ENCODE results near the gene EGR1. TPM values are rescaled to one million over a fixed set of nuclear protein-coding genes. Genes with fewer than 3 reads are reported as not detected.

EGR1 gene
- total and polyA plus RNA-seq, 10 donors = 2.7 to 138 (median 9.2) TPM

DNA sequence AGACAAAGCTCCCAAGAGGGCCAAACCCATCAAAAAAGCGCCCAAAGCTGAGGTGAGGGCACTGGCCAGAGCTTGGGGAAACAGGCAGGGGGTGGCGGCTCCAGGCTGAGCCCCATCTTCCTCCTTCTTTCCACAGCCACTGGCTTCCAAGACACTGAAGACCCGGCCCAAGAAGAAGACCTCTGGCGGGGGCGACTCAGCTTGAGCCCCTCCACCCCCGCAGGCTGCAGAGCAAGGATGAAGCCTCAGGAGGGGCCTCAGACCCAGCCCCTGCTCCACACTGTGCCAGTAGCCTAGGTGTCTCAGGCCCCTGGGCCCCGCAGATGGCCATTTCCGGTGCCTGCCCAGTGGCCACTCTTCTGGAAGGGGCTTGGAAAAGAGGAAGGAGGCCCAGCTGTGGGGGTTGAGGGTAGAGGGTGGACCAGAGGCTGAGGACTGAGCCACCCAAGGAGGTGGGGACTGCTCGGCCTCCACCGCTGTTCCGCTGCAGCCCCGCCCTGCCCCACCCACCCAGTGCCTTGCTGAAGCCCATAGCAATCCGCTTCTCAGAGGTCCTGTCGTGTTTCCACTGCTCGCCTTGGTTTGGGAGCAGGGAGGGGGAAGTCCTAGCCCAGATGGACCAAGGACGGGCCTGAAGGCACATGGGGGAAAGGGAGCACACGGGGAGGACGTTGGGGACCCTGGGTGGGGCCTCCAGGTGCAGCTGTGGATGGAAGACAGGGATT lies 19.6 kb upstream of the EGR1 start:
- intact Hi-C loops (cut with DNase I; ENCODE audit: low total_unique reads) = no loop called here
- peaks cover 0 to 11% (median 7%) of the 10 kb centered on the region in 6 donors for H3K4me1 ChIP-seq
- H3K9me3 ChIP-seq = no peaks in the 10 kb centered on the region
- DNase-seq = no peak
- H3K27ac ChIP-seq = no peak overlapping the region
- TF ChIP-seq, protein P1, sequence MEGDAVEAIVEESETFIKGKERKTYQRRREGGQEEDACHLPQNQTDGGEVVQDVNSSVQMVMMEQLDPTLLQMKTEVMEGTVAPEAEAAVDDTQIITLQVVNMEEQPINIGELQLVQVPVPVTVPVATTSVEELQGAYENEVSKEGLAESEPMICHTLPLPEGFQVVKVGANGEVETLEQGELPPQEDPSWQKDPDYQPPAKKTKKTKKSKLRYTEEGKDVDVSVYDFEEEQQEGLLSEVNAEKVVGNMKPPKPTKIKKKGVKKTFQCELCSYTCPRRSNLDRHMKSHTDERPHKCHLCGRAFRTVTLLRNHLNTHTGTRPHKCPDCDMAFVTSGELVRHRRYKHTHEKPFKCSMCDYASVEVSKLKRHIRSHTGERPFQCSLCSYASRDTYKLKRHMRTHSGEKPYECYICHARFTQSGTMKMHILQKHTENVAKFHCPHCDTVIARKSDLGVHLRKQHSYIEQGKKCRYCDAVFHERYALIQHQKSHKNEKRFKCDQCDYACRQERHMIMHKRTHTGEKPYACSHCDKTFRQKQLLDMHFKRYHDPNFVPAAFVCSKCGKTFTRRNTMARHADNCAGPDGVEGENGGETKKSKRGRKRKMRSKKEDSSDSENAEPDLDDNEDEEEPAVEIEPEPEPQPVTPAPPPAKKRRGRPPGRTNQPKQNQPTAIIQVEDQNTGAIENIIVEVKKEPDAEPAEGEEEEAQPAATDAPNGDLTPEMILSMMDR (IDR thresholded peaks at IDR 0.05 in 8 of 11, conservative IDR thresholded peaks at IDR 0.05 in 3 of 11) = no peak
- no peak for TF ChIP-seq POLR2AphosphoS5 (IDR thresholded peaks at IDR 0.05)
- no peak for TF ChIP-seq POLR2A (IDR thresholded peaks at IDR 0.05)
- 69 to 92% (median 85%) methylated on average over 14 to 18 of the region's 18 CpGs for WGBS, 5 donors
- H3K36me3 ChIP-seq = no peaks in the 10 kb centered on the region
- no peaks in the 10 kb centered on the region for H3K27me3 ChIP-seq (replicated peaks in 1 of 7)
- H3K4me3 ChIP-seq = no peak overlapping the region

DNA sequence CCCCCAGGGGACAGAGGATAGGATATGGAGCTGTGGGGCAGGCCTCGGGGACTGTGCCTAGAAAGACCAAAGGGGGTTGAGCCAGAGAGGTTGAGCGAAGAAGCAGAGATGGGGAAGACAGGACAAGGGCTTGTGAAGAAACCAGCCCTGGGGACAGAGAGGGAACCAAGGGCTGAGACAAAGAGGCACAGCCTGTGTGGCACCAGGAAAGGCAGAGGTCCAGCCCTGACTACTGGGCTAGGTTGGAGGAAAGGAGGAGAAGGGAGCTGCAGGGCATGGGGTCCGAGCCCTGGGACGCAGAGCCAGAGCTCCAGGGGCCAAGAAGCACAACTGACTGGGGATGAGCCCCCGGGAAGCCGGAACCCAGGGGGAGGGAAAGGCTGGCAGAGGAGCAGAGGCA lies 17.2 kb upstream of the EGR1 start:
- Histone ChIP-seq H3K4me3 (no peak overlapping the region), H3K36me3 (no peaks in the 10 kb centered on the region), H3K27ac (no peak overlapping the region), H3K27me3 (replicated peaks in 1 of 7) (no peaks in the 10 kb centered on the region), H3K4me1 (peaks cover 0 to 11% (median 7%) of the 10 kb centered on the region in 6 donors), H3K9me3 (no peaks in the 10 kb centered on the region)
- DNase-seq = no peak
- TF ChIP-seq POLR2AphosphoS5 (IDR thresholded peaks at IDR 0.05) (no peak), POLR2A (IDR thresholded peaks at IDR 0.05) (no peak)
- TF ChIP-seq, protein P1 (IDR thresholded peaks at IDR 0.05 in 8 of 11, conservative IDR thresholded peaks at IDR 0.05 in 3 of 11) = no peak
- intact Hi-C loops (cut with DNase I; ENCODE audit: low total_unique reads) = no loop called here
- 88 to 95% (median 90%) methylated on average over 6 of the region's 6 CpGs for WGBS, 5 donors

DNA sequence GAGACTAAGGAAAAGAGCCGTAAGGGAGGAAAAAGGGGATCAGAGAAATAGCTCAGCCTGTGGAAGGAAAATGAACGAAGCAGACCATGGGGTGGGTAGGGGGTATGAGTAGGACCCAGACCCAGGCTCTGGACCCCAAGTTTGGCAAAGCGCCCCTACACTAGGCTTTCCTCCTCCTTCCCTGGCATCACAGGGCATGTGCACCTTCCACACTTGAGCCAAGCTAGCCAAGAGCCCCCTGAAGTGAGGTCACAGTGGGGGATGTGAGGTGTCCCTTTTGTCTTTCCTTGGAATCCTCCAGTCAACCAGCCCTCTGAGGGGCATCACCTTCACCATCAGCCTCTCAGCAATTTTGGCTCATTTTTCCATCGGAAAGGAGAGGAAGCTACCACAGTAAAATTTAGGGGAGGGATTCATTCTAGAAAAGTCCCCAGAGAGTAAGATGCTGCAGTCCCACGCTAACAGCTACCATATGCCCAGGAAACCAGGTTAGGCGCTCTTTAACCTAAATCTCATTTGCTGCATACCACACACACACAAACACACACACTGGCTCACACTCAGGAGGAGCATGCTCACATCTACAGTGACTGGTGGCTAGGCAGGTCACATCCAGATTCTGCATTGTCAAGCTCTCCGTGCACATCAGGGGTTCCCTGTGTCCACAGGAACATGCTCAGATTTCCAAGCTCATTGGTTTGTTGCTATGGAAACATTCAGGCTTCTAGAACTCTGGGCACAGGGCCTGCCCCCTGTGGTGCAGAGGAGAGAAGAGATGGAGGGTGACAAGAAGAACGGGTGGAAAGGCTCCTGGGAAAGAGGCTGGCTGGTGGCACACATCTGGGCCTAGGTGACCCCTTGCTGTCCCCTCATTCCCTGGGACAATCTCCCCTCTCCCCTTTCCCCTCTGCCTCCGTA lies 16.5 kb upstream of the EGR1 start:
- TF ChIP-seq POLR2AphosphoS5 (IDR thresholded peaks at IDR 0.05) (no peak), POLR2A (IDR thresholded peaks at IDR 0.05) (no peak)
- no peaks in the 10 kb centered on the region for H3K27me3 ChIP-seq (replicated peaks in 1 of 7)
- no peak overlapping the region for H3K4me3 ChIP-seq
- H3K4me1 ChIP-seq = peaks cover 0 to 11% (median 7%) of the 10 kb centered on the region in 6 donors
- no peak overlapping the region for H3K27ac ChIP-seq
- no peaks in the 10 kb centered on the region for H3K36me3 ChIP-seq
- 74 to 91% (median 80%) methylated on average over 8 to 9 of the region's 9 CpGs for WGBS, 5 donors
- no peak for DNase-seq
- intact Hi-C loops (cut with DNase I; ENCODE audit: low total_unique reads) = no loop called here
- H3K9me3 ChIP-seq = no peaks in the 10 kb centered on the region

DNA sequence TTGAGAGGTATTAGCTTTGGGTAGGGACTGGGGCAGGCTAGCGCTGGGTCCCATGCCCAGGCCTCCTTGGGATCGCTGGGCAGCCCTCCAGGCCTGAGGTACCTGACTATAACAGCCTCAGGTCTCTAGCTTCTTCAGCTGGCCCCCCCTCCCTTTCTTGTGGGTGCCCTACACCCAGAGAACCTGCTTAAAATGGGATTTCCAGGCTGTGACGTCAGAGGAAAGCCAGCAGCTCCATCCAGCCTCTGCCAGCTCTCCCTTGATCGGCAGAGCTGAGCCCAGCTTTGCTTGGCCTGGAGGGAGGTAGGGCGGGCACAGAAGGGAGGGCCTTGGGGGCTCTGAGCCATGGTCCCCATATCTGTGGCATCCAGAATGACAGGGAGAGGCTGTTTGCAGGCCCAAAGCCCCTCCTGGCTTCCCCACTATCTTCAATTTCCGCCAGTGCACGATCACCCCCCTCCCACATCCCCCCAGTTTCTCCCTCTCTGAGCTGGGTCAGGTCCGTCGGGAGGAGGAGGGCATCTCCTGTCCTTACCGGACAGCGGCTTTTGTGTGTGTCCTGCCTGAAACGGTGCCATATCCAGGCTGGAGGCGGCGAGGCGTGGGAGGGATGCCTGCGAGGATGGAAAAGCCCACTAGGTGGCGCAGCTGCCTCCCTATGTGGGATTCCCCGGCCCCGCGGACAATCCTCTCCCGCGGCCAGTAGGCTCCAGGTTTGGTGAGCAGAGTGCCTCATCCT lies 15.6 kb upstream of the EGR1 start:
- no peak overlapping the region for H3K27ac ChIP-seq
- peaks cover 0 to 11% (median 7%) of the 10 kb centered on the region in 6 donors for H3K4me1 ChIP-seq
- 20 to 23% (median 20%) methylated on average over 22 of the region's 22 CpGs for WGBS, 5 donors
- H3K9me3 ChIP-seq = no peaks in the 10 kb centered on the region
- TF ChIP-seq POLR2AphosphoS5 (IDR thresholded peaks at IDR 0.05) (peak; percentile 54 to 74 (median 65)), POLR2A (IDR thresholded peaks at IDR 0.05) (no peak)
- TF ChIP-seq, protein P1 (IDR thresholded peaks at IDR 0.05 in 8 of 11, conservative IDR thresholded peaks at IDR 0.05 in 3 of 11) = peak; percentile 94 to 99 (median 97)
- no peak overlapping the region for H3K4me3 ChIP-seq
- DNase-seq = peak; percentile 95
- no peaks in the 10 kb centered on the region for H3K27me3 ChIP-seq (replicated peaks in 1 of 7)
- H3K36me3 ChIP-seq = no peaks in the 10 kb centered on the region
- intact Hi-C loops (cut with DNase I; ENCODE audit: low total_unique reads) = loop anchor here (2.0 kb wide), 1 partner anchor 53 kb away; no protein-coding TSS in a partner anchor

Measured in spleen (tissue), 11 donors.